Measurements from ENCODE around the gene MYL5. TPM values are rescaled to one million over a fixed set of nuclear protein-coding genes. Genes with fewer than 3 reads are reported as not detected.

Gene MYL5
- total RNA-seq, 1 donor from 2014 or later, result 24.6 TPM

DNA sequence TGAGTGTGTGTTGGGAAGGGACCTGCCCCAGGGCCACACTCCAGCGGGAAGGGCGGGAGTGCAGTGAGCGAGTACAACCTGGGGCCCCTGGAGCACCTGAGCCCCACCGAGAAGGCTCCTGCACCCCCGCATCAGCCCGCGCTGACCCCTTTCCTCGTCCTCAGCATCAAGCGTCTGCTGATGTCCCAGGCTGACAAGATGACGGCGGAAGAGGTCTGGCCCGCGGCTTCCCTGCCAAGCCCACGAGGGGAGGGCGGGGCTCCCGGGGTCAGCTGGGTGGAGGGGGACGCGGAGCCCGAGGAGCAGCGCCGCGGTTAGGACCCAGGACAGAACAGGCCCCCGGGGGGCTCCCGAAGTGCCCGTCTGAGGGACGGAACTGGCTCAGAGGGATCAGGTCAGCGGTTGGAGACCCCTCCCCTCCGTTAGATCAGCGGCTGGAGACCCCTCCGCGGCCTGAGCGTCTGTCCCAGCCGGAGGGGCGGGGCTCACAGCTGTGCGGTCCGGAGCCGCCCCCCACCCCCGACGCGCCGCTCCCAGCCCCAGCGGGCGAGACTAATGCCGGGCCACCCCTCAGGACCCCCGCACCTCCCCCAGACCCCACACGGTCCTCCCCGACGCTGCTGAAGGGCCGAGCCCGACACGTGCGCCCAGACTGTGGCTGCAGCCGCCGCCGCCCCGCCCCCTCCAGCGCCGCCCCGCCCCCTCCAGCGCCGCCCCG, 6.7 kb downstream of the MYL5 start:
- ATAC-seq (ENCODE audit: low read depth) (peak; percentile 63), DNase-seq (peak; percentile 54)
- TF ChIP-seq, protein P1, sequence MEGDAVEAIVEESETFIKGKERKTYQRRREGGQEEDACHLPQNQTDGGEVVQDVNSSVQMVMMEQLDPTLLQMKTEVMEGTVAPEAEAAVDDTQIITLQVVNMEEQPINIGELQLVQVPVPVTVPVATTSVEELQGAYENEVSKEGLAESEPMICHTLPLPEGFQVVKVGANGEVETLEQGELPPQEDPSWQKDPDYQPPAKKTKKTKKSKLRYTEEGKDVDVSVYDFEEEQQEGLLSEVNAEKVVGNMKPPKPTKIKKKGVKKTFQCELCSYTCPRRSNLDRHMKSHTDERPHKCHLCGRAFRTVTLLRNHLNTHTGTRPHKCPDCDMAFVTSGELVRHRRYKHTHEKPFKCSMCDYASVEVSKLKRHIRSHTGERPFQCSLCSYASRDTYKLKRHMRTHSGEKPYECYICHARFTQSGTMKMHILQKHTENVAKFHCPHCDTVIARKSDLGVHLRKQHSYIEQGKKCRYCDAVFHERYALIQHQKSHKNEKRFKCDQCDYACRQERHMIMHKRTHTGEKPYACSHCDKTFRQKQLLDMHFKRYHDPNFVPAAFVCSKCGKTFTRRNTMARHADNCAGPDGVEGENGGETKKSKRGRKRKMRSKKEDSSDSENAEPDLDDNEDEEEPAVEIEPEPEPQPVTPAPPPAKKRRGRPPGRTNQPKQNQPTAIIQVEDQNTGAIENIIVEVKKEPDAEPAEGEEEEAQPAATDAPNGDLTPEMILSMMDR (IDR thresholded peaks at IDR 0.05), result no peak
- ChIA-PET CTCF (no interaction called here), POLR2A (interaction anchor here (0.6 to 1.2 kb wide), 6 partner anchors 10 to 24 kb away, joined by 3 to 6 read pairs (median 3); partner anchors contain the start of gene PCGF3)
- H3K36me3 Mint-ChIP-seq (ENCODE audit: low read depth), result no peaks in the 10 kb centered on the region
- peak overlapping the region; percentile 66 for H3K4me3 Mint-ChIP-seq
- H3K27ac Mint-ChIP-seq, result peak overlapping the region; percentile 30
- H3K4me1 Mint-ChIP-seq, result peaks cover 29% of the 10 kb centered on the region
- H3K27me3 Mint-ChIP-seq, result no peaks in the 10 kb centered on the region
- intact Hi-C loops (cut with micrococcal nuclease), result no loop called here
- H3K9me3 Mint-ChIP-seq, result no peaks in the 10 kb centered on the region

DNA sequence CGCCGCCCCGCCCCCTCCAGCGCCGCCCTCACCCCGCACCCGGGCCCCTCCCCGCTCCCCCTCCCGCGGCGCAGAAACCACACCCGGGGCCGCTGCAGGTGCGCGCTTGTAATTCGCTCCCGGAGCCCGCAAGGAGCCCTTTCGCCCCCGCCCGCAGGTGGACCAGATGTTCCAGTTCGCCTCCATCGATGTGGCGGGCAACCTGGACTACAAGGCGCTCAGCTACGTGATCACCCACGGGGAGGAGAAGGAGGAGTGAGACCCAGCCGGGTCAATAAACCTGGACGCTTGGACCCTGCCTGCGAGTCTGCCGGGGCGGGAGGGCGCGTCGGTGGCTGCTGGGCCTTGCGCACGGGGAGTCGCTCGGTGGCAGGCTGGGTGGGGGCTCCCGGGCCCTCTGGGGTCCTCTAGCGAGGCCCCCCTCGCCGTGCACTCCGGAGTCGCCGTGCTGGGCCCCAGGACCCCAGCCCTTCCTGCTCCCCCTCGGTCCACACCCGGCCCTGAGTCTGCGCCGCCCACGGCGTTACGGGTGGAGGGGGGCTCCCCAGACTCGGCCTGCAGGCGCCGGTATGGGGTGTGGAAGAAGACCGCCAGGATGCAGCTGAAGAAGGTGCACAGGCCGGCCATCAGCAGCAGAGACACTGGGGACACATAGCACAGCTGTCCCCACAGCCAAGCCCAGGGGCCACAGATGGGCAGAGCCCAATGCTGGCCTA, 7.6 kb downstream of the MYL5 start:
- ATAC-seq (ENCODE audit: low read depth) (peak; percentile 4), DNase-seq (no peak)
- CTCF ChIA-PET, result no interaction called here
- intact Hi-C loops (cut with micrococcal nuclease), result no loop called here
- TF ChIP-seq, protein P1 (IDR thresholded peaks at IDR 0.05), result no peak
- peak overlapping the region; percentile 19 for H3K4me3 Mint-ChIP-seq
- H3K4me1 Mint-ChIP-seq, result peaks cover 21% of the 10 kb centered on the region
- H3K27ac Mint-ChIP-seq, result no peak overlapping the region
- POLR2A ChIA-PET, result interaction anchor here (0.9 to 1.2 kb wide), 2 partner anchors 10 to 17 kb away, joined by 3 to 9 read pairs; no protein-coding TSS in a partner anchor
- no peaks in the 10 kb centered on the region for H3K9me3 Mint-ChIP-seq
- no peaks in the 10 kb centered on the region for H3K36me3 Mint-ChIP-seq (ENCODE audit: low read depth)
- H3K27me3 Mint-ChIP-seq, result no peaks in the 10 kb centered on the region

DNA sequence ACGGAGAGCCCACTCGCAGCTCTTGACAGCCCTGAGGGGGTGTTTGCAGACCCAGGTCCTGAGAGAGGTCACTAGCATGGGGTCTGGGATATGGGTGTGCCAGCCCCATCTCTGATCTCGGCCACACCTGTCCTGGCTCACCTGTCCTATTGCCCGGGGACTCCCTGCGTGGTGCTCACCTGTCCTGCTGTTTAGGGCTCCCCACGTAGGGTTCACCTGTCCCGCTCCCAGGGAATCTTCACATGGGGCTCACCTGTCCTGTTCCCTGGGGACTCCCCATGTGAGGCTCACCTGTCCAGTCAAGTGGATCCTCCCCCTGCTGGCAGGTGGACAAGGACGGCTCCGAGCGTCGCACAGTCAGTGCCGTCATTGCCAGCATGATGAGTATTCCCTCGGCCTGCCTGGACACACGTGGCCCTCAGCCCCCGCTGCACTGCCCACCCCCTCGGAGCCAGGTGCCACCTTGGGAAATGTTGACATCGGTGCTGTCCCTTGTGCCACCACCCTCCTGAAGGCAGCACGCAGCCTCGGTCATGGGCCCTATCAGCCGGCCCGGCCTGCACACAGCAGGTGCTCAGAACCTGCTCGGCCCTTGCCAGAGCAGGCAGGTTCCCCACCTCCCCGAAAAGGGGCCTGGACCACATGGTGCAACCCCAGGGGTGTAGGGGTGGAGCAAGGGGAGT, 8.3 kb downstream of the MYL5 start:
- H3K27me3 Mint-ChIP-seq, result peaks cover 1% of the 10 kb centered on the region

DNA sequence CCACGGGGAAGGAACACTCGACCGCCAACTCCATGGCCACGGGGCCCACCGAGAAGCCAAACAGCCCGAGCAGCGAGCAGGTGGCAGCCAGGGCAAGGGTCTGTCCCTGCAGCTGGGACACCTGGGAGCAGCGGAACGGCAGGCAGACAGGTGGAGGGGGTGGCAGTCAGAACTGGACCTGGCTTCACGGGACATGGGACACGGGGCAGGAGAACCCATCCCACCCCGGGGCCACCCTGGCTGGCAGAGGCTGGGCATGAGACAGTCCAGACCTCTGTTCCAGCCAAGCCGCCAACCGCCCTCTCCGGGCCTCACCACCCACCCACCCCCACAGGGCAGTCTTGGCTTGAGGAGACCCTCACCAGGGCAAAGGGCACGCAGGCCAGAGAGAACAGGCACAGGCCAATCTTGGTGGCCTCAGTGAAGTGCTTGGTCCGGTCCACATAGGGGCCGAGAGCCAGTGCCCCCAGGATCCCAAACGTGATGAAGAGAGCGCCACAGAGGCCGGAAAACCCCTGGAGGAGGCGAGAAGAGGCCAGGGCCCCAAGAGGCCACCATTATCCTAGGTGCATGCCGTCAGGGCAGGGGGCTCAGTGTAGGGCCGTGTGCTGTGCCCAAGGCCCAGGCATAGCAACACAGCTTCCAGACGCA, 9.0 kb downstream of the MYL5 start:
- H3K27ac Mint-ChIP-seq, result no peak overlapping the region
- no peak overlapping the region for H3K4me3 Mint-ChIP-seq
- TF ChIP-seq, protein P1 (IDR thresholded peaks at IDR 0.05), result no peak
- H3K27me3 Mint-ChIP-seq, result peaks cover 3% of the 10 kb centered on the region
- POLR2A ChIA-PET, result no interaction called here
- H3K4me1 Mint-ChIP-seq, result peaks cover 12% of the 10 kb centered on the region
- no peaks in the 10 kb centered on the region for H3K9me3 Mint-ChIP-seq
- intact Hi-C loops (cut with micrococcal nuclease), result no loop called here
- CTCF ChIA-PET, result interaction anchor here (0.8 to 1.8 kb wide), 3 partner anchors 16 to 59 kb away, joined by 3 to 5 read pairs (median 4); no protein-coding TSS in a partner anchor
- no peak for DNase-seq
- ATAC-seq (ENCODE audit: low read depth), result no peak
- no peaks in the 10 kb centered on the region for H3K36me3 Mint-ChIP-seq (ENCODE audit: low read depth)

More for the DNA sequence above, 8.3 kb downstream of the MYL5 start:
- no peak overlapping the region for H3K27ac Mint-ChIP-seq
- no peak overlapping the region for H3K4me3 Mint-ChIP-seq
- intact Hi-C loops (cut with micrococcal nuclease), result no loop called here
- DNase-seq, result peak; percentile 17
- peaks cover 16% of the 10 kb centered on the region for H3K4me1 Mint-ChIP-seq
- H3K36me3 Mint-ChIP-seq (ENCODE audit: low read depth), result no peaks in the 10 kb centered on the region
- no peak for ATAC-seq (ENCODE audit: low read depth)
- TF ChIP-seq, protein P1 (IDR thresholded peaks at IDR 0.05), result no peak
- POLR2A ChIA-PET, result interaction anchor here (0.9 kb wide), 1 partner anchor 9 kb away, joined by 9 read pairs; no protein-coding TSS in a partner anchor
- H3K9me3 Mint-ChIP-seq, result no peaks in the 10 kb centered on the region
- CTCF ChIA-PET, result no interaction called here

Measured in activated B cell treated with CpG ODN at 0.5 μM for 24 hours (primary cell).